NT2/D1 (cell line): ENCODE results near the gene TBK1.
"Not testable (repeated sequence)": the region's sequence is repeated elsewhere in the genome, so short reads cannot be mapped to it uniquely, and the experiment has no call there.

Experiments
- DNase-seq: peaks from one replicate; pipeline ENCODE4 v3.0.0-alpha.2; 2011; ENCODE audit warnings: low read depth, low spot score
- H3K27me3 ChIP-seq: 2 replicates; pipeline ENCODE4 v1.6.0; 2011; ENCODE audit warnings: mild to moderate bottlenecking; ENCODE audit not compliant: insufficient read length, insufficient read depth
- H3K36me3 ChIP-seq: 2 replicates; pipeline ENCODE4 v1.6.1; 2011; ENCODE audit warnings: mild to moderate bottlenecking, low read length, mixed read lengths; ENCODE audit not compliant: insufficient read depth, insufficient read length
- H3K4me1 ChIP-seq: 2 replicates; pipeline ENCODE4 v1.5.1; 2011; ENCODE audit not compliant: insufficient read depth, insufficient read length
- H3K4me3 ChIP-seq: 2 replicates; pipeline ENCODE4 v1.5.1; 2011; ENCODE audit warnings: low read depth; ENCODE audit not compliant: insufficient read length
- H3K9ac ChIP-seq: 2 replicates; pipeline ENCODE4 v1.6.0; 2011; ENCODE audit warnings: low read depth; ENCODE audit not compliant: insufficient read length
- H3K9me3 ChIP-seq: 2 replicates; pipeline ENCODE4 v1.5.1; 2011; ENCODE audit warnings: mild to moderate bottlenecking, low read length; ENCODE audit not compliant: insufficient read depth
- SUZ12 ChIP-seq: IDR thresholded peaks from 2 replicates; pipeline ENCODE4 v1.6.1; 2011; ENCODE audit not compliant: insufficient read length, insufficient read depth; ENCODE audit errors: extremely low read depth
- YY1 ChIP-seq: IDR thresholded peaks from 2 replicates; pipeline ENCODE4 v1.6.1; 2011; ENCODE audit not compliant: insufficient read length, insufficient read depth
- ZNF274 ChIP-seq: IDR thresholded peaks from 2 replicates; pipeline ENCODE4 v1.6.1; 2011; ENCODE audit warnings: mild to moderate bottlenecking, low read depth, low read length

TBK1 gene

GRCh38 chr12:64532734-64533351, 80.9 kb downstream of the TBK1 start:
- Histone ChIP-seq H3K9ac (peak overlapping the region; percentile 17), H3K4me1 (peaks cover 4% of the 10 kb centered on the region), H3K4me3 (no peak overlapping the region), H3K9me3 (no peaks in the 10 kb centered on the region), H3K27me3 (no peaks in the 10 kb centered on the region), H3K36me3 (no peaks in the 10 kb centered on the region)
- no peak for TF ChIP-seq SUZ12
- no peak for TF ChIP-seq ZNF274
- no peak for TF ChIP-seq YY1
- no peak for DNase-seq

GRCh38 chr12:64534672-64535199, 82.8 kb downstream of the TBK1 start:
- H3K4me3 ChIP-seq: no peak overlapping the region

GRCh38 chr12:64538121-64538520, 86.2 kb downstream of the TBK1 start:
- Histone ChIP-seq H3K4me1 (peaks cover under 1% of the 10 kb centered on the region), H3K4me3 (no peak overlapping the region), H3K9ac (no peak overlapping the region), H3K36me3 (no peaks in the 10 kb centered on the region), H3K27me3 (no peaks in the 10 kb centered on the region), H3K9me3 (no peaks in the 10 kb centered on the region)
- DNase-seq: no peak
- TF ChIP-seq SUZ12: no peak
- no peak for TF ChIP-seq ZNF274
- TF ChIP-seq YY1: no peak

More at GRCh38 chr12:64534672-64535199, 82.8 kb downstream of the TBK1 start:
- Histone ChIP-seq H3K9ac (no peak overlapping the region), H3K9me3 (no peaks in the 10 kb centered on the region), H3K27me3 (no peaks in the 10 kb centered on the region), H3K36me3 (no peaks in the 10 kb centered on the region), H3K4me1 (peaks cover 4% of the 10 kb centered on the region)
- no peak for TF ChIP-seq ZNF274
- no peak for TF ChIP-seq SUZ12
- TF ChIP-seq YY1: no peak
- DNase-seq: no peak

GRCh38 chr12:64542409-64543047, 90.6 kb downstream of the TBK1 start:
- H3K27me3 ChIP-seq, H3K9ac ChIP-seq, DNase-seq, H3K4me3 ChIP-seq, H3K36me3 ChIP-seq, H3K4me1 ChIP-seq, H3K9me3 ChIP-seq: not testable (repeated sequence)

- no peaks in the 10 kb centered on the region; the same call in 1 of the 2 replicates for H3K9me3 ChIP-seq
- TF ChIP-seq ZNF274 (no peak), YY1 (no peak)
- no peak overlapping the region for H3K9ac ChIP-seq
- no peaks in the 10 kb centered on the region for H3K36me3 ChIP-seq
- H3K4me3 ChIP-seq: no peak overlapping the region
- H3K27me3 ChIP-seq: no peaks in the 10 kb centered on the region
- H3K4me1 ChIP-seq: no peaks in the 10 kb centered on the region
- no peak for DNase-seq
Measured at GRCh38 chr12:64544371-64545080, 92.6 kb downstream of the TBK1 start.

- DNase-seq: no peak
- Histone ChIP-seq H3K27me3 (no peaks in the 10 kb centered on the region), H3K9ac (no peak overlapping the region), H3K36me3 (no peaks in the 10 kb centered on the region), H3K4me3 (no peak overlapping the region), H3K4me1 (no peaks in the 10 kb centered on the region), H3K9me3 (no peaks in the 10 kb centered on the region; the same call in 1 of the 2 replicates)
- TF ChIP-seq SUZ12: no peak
- no peak for TF ChIP-seq YY1
- TF ChIP-seq ZNF274: no peak
Measured at GRCh38 chr12:64545081-64545382, 93.1 kb downstream of the TBK1 start.

GRCh38 chr12:64549108-64549507, 97.2 kb downstream of the TBK1 start:
- DNase-seq: no peak
- H3K9ac ChIP-seq: no peak overlapping the region
- no peaks in the 10 kb centered on the region for H3K9me3 ChIP-seq
- no peaks in the 10 kb centered on the region for H3K27me3 ChIP-seq
- H3K36me3 ChIP-seq: no peaks in the 10 kb centered on the region
- TF ChIP-seq ZNF274 (no peak), SUZ12 (no peak), YY1 (no peak)
- no peaks in the 10 kb centered on the region for H3K4me1 ChIP-seq
- H3K4me3 ChIP-seq: no peak overlapping the region
